GM12878 (cell line): ENCODE data around the gene ACSF3.

Experiments
- EP300 ChIP-seq, 2 experiments: fragments of 150-350 bp in 1 of 2; IDR thresholded peaks; 2 replicates each; pipeline ENCODE4 v1.6.1; 2011 to 2012; ENCODE audit warnings: low read depth in 2 of 2, low read length in 2 of 2, borderline replicate concordance in 1 of 2, improper control_type of control experiment in 1 of 2, inconsistent platforms in 1 of 2; ENCODE audit not compliant: control insufficient read depth in 1 of 2
- MXI1 ChIP-seq: fragments of 150-350 bp; IDR thresholded peaks from 2 replicates; pipeline ENCODE4 v1.6.1; 2011; ENCODE audit warnings: low read depth, mild to moderate bottlenecking, inconsistent platforms, low read length, improper control_type of control experiment
- POLR2A ChIP-seq: IDR thresholded peaks from 2 replicates; pipeline ENCODE4 v1.6.1; 2011; ENCODE audit warnings: low read depth, mild to moderate bottlenecking, low read length
- TF ChIP-seq, protein P1 (sequence below): fragments of 450-650 bp; IDR thresholded peaks from 2 replicates; pipeline ENCODE4 v1.6.1; 2014; ENCODE audit warnings: mild to moderate bottlenecking

- no peak for TF ChIP-seq POLR2A
- TF ChIP-seq, protein P1, sequence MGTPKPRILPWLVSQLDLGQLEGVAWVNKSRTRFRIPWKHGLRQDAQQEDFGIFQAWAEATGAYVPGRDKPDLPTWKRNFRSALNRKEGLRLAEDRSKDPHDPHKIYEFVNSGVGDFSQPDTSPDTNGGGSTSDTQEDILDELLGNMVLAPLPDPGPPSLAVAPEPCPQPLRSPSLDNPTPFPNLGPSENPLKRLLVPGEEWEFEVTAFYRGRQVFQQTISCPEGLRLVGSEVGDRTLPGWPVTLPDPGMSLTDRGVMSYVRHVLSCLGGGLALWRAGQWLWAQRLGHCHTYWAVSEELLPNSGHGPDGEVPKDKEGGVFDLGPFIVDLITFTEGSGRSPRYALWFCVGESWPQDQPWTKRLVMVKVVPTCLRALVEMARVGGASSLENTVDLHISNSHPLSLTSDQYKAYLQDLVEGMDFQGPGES: no peak
- TF ChIP-seq MXI1: no peak
- no peak for TF ChIP-seq EP300 (IDR thresholded peaks at IDR 0.05; ENCODE audit: borderline replicate concordance in 1 of 2, control insufficient read depth in 1 of 2, low read depth in 2 of 2, low read length in 2 of 2)
Measured at GRCh38 chr16:89071686-89072547, 21.7 kb upstream of the ACSF3 start.
